GM18909 (cell line): Measurements from ENCODE around the gene CCL1.

Experiments
- ATAC-seq: cut with Tn5 transposase; IDR thresholded peaks from one replicate; pipeline ENCODE4 v1.9.1; 2021; ENCODE audit warnings: mild to moderate bottlenecking; ENCODE audit not compliant: unreplicated experiment, poor library complexity

The CCL1 gene

GRCh38 chr17:34384271-34384670 lies 21.2 kb upstream of the CCL1 start:
- ATAC-seq: no peak

DNA sequence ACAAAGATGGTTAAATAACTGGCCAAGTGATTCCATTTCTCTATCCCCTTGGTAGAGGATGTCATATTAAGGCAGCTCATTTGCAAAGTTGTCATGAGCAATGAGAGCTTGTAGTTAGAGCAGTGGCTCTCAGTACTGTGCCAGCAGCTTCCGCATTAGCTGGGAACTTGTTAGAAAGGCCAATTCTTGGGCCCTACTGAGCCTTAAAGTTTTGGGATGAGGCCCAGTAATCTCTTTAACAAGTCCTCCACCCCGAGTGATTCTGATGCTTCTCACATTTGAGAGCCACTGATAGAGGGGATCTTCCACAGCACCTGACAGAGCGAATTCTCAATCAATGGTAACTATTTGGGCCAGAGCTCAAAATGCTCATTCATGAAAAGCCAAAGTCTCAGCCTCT lies 20.2 kb upstream of the CCL1 start:
- no peak for ATAC-seq

- no peak for ATAC-seq
These were observed 19.6 kb upstream of the CCL1 start for GRCh38 chr17:34382621-34383124.

GRCh38 chr17:34379868-34380267 lies 16.8 kb upstream of the CCL1 start:
- no peak for ATAC-seq

DNA sequence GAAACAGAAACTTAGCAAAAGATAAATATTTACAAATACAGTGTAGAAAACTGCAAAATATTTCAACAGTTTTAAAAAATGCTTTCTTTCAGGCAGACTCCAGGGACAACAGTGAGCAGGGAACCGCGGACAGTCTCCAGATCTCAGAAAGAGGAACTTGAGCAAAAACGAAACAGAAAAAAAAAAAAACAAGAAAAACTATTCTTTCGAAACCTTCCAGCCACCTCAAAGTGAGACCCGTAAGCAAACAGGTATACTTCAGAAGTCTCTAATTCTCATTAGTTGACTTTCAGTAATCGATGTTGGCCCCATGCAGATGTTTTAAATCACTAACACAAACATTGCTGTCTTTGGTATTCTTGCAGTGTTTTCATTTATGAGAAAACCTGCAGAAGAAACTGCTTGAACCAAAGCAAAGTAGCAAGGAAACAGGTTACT lies 15.7 kb upstream of the CCL1 start:
- ATAC-seq: peak; percentile 64

DNA sequence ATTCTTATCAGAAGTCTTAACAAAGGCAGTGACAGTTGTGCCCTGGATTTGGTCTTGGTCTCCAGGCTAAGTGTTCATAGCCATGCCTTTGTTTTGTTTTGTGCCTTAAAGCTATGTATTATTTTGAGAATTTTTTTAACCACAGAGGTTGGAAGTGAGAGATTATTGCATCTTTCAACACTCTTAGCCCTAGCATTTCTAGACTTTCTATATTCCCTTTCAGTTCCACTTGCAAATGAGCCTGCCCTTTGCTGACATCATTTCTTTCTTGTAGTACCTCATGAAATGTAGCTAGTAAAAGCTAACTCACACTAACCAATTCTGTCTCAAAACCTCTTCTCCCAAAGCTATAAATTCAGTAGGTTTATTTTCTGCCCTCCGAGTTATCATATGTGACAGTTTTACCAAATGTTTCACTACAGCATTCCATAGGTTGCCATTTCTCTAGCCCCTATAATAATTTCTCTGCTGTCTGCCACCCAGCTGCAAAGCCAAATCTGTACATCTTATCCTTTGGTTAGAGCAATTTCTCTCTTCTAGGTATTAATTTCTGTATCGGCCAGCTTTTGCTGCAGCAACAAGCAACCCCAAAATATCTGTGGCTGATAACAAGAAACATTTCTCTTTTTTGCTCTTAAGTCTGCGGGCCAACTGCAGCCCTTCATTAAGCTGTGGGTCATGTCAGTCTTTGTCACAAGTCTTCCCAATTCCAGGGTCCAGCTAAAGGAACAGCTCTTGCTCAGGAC lies 14.2 kb upstream of the CCL1 start:
- ATAC-seq: peak; percentile 67

DNA sequence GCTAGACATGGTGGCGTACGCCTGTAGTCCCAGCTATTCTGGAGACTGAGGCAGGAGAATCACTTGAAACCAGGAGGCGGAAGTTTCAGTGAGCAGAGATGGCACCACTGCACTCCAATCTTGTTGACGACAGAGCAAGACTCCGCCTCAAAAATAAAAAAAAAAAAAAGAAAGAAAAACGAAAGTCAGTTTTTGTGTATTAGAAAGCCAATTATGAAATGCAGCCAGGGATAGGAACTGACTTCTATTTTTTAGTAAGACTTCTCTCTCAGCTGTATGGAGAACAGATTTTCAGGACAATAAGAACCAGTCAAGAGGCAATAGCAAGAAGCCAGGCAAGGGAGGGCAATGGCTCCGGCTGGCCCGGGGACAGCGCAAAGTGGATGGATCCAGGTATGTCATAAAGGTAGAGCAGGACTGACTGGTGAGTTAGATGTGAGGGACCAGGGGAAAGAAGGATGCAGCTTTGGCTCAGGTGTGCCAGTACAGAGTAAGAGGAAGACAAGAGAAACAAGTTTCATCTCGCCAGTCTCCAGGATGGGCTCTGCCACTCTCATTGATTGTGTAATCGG lies 12.5 kb upstream of the CCL1 start:
- ATAC-seq: no peak

DNA sequence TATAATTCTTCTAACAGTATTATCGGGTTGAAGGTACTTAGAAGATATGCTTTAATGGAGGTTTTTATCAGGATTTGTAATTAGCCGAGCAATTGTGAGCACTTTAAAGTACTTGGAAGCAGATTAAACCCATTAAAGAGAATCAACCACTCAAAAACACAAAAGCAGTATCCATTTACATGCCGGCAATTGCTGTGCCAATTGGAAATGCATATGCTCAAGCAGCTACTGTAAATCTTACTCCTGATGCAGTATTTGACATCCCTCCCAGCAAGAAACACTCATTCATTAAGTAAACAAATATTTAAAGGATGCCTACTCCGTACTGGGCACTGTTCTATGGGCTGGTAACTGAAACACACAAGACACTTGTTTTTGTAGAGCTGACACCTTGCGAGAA lies 11.4 kb upstream of the CCL1 start:
- ATAC-seq: no peak

DNA sequence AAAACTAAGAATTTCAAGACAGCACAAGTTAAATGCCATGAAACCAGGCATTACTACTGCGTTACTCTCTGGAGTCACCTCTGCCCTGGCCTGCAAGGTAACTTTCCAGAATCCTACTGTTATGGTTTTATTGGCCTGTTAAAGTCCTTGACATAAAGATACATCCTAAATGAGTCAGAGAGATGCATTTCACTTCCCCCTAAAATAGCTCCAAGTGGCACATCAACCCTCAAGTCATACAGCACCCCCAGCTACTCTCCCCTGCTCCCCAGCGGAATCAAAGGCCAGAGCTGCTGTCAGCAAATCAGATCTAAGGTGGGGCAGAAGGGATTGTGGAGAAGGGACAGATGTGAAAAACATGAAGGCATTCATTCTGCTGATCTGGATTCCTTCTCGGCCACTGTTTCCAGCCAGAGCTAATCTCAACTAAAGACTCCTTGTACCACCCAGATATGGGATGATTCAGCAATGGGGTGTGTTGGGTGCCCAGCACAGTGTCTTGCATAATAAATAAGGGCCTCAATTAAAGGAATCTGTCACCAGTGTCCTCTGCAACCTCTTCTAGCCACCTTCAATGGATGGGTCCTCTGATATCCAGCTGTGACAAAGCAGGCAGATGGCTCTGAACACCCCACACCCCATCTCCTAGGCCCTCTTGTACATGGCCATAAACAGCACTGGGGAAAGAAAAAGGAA lies 8.5 kb upstream of the CCL1 start:
- no peak for ATAC-seq

DNA sequence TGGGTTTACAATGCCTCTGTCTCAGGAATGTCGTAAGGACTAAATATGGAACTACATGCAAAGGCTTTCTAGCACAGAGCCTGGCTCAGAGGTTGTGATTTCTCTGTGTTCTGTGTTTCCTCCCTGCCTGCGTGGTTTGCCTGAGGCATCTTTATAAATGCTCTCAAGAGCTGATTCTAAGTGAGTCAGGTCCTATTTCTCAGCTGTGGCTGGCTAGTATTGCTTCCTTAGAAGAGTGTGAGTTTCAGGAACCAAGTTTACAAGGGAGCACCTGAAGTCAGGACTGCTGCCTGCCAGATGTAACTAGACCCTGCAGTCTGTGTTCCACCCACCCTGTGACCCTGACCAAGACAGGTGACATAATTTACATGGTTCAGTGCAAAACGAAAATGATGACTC lies 8.0 kb upstream of the CCL1 start:
- no peak for ATAC-seq

DNA sequence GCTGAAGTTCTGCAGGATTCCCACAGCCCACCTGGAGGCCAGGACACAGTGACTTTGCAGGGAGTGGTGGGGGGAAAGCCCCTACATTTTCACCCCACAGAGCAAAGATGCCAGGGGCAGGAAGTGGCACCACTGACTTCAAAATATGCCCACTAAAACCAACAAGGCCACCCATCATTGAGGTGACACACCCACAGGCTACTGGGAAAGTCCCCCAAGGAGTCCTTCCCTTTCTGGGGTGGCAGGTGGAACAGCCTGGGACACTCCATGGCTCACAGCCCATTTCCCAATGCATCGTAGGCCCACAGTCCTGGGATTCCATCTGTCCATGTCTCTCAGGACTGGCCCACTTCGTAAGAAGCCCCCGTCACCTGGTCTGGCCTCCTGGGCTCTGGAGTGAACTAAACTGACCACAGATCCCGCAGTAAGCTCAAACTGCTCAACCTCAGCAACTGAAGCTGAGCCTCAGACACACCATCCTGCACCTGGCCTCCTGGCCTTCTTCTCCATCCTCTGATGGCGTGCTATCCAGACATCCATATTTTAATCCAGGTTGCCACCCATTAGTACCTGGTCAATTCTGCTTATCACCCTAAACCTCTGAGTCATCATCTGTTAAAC lies 7.5 kb upstream of the CCL1 start:
- ATAC-seq: no peak

- ATAC-seq: no peak
These were observed 6.5 kb upstream of the CCL1 start for GRCh38 chr17:34369571-34369970.

DNA sequence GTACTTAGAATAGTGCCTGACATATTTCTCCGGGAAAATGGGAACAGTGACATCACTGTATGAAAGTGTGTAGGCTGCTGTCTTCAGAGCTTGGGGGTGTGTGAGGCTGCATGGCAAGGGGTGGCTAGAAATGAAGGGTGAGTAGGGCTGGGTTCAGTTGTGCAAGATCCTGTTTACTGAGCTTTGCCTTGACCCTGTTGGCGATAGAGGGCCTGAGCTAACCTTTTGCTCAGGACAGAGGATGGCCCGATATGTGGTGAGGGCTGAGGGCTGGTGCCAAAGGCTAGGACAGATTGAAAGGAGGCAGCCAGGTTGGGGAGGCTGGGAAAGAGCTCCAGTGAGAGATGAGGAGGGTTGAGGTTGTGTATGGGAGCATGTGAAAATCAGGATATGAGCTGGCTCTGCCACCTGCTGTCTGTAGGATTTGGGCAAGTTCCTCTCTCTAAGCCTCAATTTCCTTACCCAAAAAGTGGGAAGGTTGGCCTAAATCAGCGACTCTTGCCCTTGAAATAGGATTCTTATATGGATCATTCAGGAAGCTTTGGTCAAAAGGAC lies 6.0 kb upstream of the CCL1 start:
- ATAC-seq: no peak

- ATAC-seq: no peak
These were observed 5.3 kb upstream of the CCL1 start for GRCh38 chr17:34368196-34368945.

- ATAC-seq: no peak
These were observed 4.6 kb upstream of the CCL1 start for GRCh38 chr17:34367486-34368195.

DNA sequence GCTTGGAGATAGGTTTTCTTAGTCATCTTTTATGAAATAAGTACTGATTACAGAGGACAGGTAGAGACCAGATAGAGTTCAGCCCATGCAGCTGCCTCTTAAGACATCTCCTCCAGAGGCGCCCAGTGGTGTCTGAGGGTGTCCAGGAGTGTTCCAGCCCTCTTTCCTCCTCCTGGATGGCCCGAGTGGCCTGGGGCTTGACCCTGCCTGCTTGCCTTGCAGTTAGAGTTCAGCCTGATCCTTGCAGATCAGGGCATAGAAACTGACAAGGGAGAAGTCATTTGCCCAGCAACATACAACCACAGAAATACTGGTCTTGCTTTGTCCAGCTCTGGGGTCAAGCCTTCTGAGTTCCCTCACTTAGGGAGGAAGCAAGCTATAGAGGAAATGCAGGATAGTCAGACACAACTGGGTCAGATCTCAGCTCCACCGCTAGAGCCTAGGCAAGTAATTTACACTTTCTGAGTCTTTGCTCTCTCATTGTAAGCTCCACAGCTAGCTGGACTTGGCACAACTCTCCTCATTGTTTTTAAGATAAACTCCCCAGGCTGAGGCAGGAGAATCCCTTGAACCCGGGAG lies 3.6 kb upstream of the CCL1 start:
- no peak for ATAC-seq

DNA sequence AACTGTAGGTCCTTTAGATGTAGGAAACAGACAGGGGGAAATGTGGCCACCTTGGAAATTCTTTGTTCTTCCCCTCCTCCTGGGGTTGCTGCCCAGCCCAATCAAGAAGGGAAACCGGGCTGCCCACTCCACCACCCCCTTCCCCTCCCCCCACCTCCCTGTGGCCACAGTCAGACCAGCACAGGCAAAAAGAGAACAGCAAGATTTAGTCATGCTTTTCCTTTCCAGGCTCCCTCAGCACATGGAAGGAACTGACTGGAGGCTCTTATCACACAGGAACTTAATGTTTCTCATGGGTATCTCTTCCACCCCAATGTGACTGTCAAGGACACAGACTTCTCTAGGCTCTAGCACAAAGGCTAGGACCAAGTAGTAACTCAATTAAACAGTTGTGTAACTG lies 3.0 kb upstream of the CCL1 start:
- ATAC-seq: no peak

DNA sequence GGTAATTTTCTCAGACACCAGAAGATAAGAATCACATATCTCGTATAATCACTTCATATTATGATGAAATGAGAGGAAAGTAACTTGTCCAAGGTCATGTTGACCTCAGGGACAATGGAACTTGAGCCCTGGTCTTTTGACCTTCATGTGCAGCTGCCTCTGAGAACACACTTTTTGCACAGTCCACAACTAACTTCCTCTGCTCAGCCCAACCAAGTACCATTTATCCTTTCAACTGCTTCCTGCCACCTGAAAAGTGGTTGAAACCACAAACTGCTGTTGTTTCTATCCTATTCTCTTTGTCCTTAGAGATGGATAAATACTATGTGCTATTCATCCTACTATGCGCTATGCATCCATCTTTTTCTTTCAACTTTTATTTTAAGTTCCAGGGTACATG lies 2.3 kb upstream of the CCL1 start:
- no peak for ATAC-seq

DNA sequence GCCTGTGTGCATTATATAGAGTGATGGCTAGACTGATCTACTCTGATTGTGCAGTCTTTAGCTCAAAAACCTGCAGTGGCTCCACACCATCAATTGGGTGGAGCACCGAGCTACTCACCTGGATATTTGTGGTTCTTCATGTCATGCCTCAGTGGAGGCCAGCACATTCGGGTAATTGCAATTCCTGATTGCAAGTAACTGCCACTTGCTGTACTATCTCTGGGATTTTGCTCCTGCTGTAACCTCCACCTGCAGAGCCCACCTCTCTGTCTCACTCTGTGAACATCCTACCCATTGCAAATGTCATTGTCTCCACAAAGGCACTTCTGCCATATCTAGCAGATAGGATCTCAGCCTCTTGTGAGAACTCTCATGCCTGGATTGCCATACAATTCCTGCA lies 1.7 kb upstream of the CCL1 start:
- no peak for ATAC-seq
